C4-2B (cell line): Measurements from ENCODE around the gene COMMD4.

Experiments
- H3K27ac ChIP-seq: fragments of 450-650 bp; 2 replicates; pipeline ENCODE4 v1.5.1; 2017
- CTCF ChIP-seq: fragments of 450-650 bp; conservative IDR thresholded peaks from 2 replicates; pipeline ENCODE4 v1.5.1; 2017; ENCODE audit warnings: mild to moderate bottlenecking
- ZFX ChIP-seq: fragments of 450-650 bp; IDR thresholded peaks from 2 replicates; pipeline ENCODE4 v1.6.1; 2017

Gene COMMD4

GRCh38 chr15:75349851-75350588 lies 14.2 kb downstream of the COMMD4 start:
- TF ChIP-seq CTCF (no peak), ZFX (no peak)
- H3K27ac ChIP-seq = no peak overlapping the region

GRCh38 chr15:75350601-75351361 lies 14.9 kb downstream of the COMMD4 start:
- no peak overlapping the region for H3K27ac ChIP-seq
- TF ChIP-seq CTCF (no peak), ZFX (no peak)

GRCh38 chr15:75352186-75353080 lies 16.6 kb downstream of the COMMD4 start:
- no peak for TF ChIP-seq CTCF
- no peak for TF ChIP-seq ZFX
- no peak overlapping the region for H3K27ac ChIP-seq

- TF ChIP-seq ZFX (no peak), CTCF (no peak)
These were observed 17.7 kb downstream of the COMMD4 start for GRCh38 chr15:75353604-75354003.

GRCh38 chr15:75354454-75354853 lies 18.6 kb downstream of the COMMD4 start:
- TF ChIP-seq CTCF = no peak

More at GRCh38 chr15:75353604-75354003, 17.7 kb downstream of the COMMD4 start:
- no peak overlapping the region for H3K27ac ChIP-seq

GRCh38 chr15:75355369-75355768 lies 19.5 kb downstream of the COMMD4 start:
- TF ChIP-seq CTCF = no peak
- TF ChIP-seq ZFX = no peak

More at GRCh38 chr15:75354454-75354853, 18.6 kb downstream of the COMMD4 start:
- H3K27ac ChIP-seq = no peak overlapping the region

More at GRCh38 chr15:75355369-75355768, 19.5 kb downstream of the COMMD4 start:
- no peak overlapping the region for H3K27ac ChIP-seq
